ENCODE measurements around the gene C1QL4.

DNA sequence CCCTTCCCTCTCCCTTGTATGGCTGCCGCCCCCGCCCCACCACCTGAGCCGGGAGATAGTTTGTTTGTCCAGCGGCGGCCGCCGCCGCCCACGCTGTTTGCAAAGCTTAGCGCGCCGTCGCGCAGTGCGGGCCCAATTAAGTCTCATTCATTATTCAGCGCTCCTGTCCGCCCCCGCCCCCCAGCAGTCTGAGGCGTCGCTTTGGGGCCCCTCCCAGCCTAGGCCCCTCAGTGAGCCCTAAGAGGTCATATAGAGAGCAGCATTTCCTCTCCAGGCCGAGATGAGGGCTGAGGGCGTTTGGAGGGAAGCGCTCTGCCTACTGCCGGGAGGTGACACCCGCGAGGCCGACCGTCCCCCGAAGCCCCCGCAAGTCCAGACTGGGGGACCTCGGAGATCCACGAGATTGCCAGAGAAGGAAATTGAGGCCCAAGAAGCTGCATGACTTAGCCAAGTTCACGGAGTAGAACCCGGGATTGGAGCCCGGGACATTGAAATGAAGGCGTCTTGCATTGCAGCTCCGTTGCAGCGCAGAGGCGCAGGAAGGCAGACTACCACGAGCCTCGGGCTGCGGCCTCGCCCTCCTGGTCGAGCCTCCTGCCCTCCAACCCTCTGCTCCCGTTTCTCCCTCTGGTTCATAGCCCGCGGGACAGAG is 9.8 kb upstream of the C1QL4 start, which contains the start of gene DNAJC22:
- TF ChIP-seq, protein P1, sequence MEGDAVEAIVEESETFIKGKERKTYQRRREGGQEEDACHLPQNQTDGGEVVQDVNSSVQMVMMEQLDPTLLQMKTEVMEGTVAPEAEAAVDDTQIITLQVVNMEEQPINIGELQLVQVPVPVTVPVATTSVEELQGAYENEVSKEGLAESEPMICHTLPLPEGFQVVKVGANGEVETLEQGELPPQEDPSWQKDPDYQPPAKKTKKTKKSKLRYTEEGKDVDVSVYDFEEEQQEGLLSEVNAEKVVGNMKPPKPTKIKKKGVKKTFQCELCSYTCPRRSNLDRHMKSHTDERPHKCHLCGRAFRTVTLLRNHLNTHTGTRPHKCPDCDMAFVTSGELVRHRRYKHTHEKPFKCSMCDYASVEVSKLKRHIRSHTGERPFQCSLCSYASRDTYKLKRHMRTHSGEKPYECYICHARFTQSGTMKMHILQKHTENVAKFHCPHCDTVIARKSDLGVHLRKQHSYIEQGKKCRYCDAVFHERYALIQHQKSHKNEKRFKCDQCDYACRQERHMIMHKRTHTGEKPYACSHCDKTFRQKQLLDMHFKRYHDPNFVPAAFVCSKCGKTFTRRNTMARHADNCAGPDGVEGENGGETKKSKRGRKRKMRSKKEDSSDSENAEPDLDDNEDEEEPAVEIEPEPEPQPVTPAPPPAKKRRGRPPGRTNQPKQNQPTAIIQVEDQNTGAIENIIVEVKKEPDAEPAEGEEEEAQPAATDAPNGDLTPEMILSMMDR (IDR thresholded peaks at IDR 0.05) = no peak
- TF ChIP-seq POLR2AphosphoS5 (IDR thresholded peaks at IDR 0.05; ENCODE audit: low read depth, low read length) = no peak
- TF ChIP-seq TCF7L2 (IDR thresholded peaks at IDR 0.05; ENCODE audit: low read depth, low read length) = no peak

Data from Panc1 (cell line).